Cardiac muscle cell (in vitro differentiated cells and primary cell): Measurements from ENCODE around the gene PRR20E. TPM values are rescaled to one million over a fixed set of nuclear protein-coding genes. Genes with fewer than 3 reads are reported as not detected.
"Not testable (repeated sequence)": the region's sequence is repeated elsewhere in the genome, so short reads cannot be mapped to it uniquely, and the experiment has no call there.

ENCODE experiments used
- DNase-seq, 2 donors: peaks; one replicate each; pipeline versions ENCODE4 v3.0.0 to v3.0.0-alpha.2; 2010 to 2017; ENCODE audit warnings: low read depth in 1 of 2, low spot score in 1 of 2
- H3K27ac ChIP-seq: fragments of 200-600 bp; sonication (generic); 2 replicates; pipeline ENCODE4 v1.5.1; 2016
- H3K27me3 ChIP-seq: fragments of 200-600 bp; sonication (generic); 2 replicates; pipeline ENCODE4 v1.6.0; 2016; ENCODE audit warnings: control low read depth
- H3K36me3 ChIP-seq: fragments of 200-600 bp; sonication (generic); 2 replicates; pipeline ENCODE4 v1.5.1; 2016; ENCODE audit warnings: control low read depth
- H3K4me1 ChIP-seq: fragments of 200-600 bp; sonication (generic); 2 replicates; pipeline ENCODE4 v1.8.1; 2017; ENCODE audit warnings: low read depth, mild to moderate bottlenecking, mixed run types
- H3K4me3 ChIP-seq: fragments of 200-600 bp; sonication (generic); 2 replicates; pipeline ENCODE4 v1.5.1; 2016; ENCODE audit warnings: mild to moderate bottlenecking
- H3K9me3 ChIP-seq: fragments of 200-600 bp; sonication (generic); 2 replicates; pipeline ENCODE4 v1.5.1; 2017; ENCODE audit warnings: low read depth, mild to moderate bottlenecking, control low read depth
- polyA plus RNA-seq: library from polyadenylated mRNA; unstranded; fragments of >200 nt; fragmentation: Nextera tagmentation; extraction: Ambion mirVana; gene quantifications from 2 replicates; pipeline ENCODE4 v1.2.1, GENCODE V29; 2016
- total RNA-seq: library from RNA; depleted of rRNA; stranded (reverse); fragments of >200 nt; gene quantifications from 2 replicates; pipeline ENCODE4 v1.2.3, GENCODE V29; 2016
- TF ChIP-seq, protein P1 (sequence below): IDR thresholded peaks from 2 replicates; pipeline ENCODE4 v1.5.1; 2012; ENCODE audit warnings: low read depth, mild to moderate bottlenecking, low read length

PRR20E gene
- total RNA-seq (not detected in 2 replicates), polyA plus RNA-seq (not detected in 2 replicates)

DNA sequence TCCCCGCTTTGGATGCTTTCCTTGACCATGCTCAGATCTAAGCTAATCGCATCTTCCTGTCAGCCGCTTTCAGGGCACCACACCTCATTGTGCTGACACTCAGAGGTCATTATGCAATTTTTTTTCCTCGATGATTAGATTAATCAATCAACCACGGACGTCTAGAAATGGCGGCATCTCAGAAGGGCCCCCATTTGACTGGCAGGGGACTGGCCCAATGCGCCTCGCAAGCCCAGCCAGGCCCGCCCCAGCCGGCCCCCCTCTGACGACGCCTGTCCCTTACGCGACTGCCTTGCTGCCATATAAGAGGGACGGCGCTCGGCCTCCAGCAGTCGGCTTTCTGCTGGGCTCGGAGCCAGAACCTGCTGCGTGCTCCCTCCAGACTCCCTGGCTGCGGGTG lies at the start of gene PRR20E:
Gene PRR20E, plus strand, starts transcription at position 301 of the 400 bp plus-strand sequence. CDS start 387 bp downstream, outside the sequence.
- not testable (repeated sequence) for DNase-seq

DNA sequence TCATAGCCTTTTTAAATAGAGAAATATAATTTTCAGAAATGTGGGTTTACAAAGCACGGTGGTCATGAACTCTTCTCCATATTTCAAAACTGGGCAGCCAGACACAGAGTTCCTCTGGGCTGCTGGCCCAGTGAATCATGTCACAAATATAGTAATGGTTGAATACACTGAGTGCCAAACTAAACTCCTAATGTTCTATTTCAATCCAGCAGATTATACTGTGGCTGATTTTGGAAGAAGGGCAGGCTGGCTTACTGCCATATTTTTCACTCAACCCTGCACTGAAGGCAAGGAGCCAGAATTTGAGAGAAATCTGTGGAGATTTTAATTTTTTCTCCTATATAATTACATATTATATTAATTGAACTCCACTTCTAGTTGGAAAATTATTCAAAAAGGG lies 43.3 kb upstream of the PRR20E start:
- Histone ChIP-seq H3K4me1 (no peaks in the 10 kb centered on the region), H3K27me3 (no peaks in the 10 kb centered on the region), H3K9me3 (no peaks in the 10 kb centered on the region), H3K27ac (no peak overlapping the region), H3K36me3 (no peaks in the 10 kb centered on the region), H3K4me3 (no peak overlapping the region)
- peak in 1 of 2 donors; percentile 3 for DNase-seq
- TF ChIP-seq, protein P1, sequence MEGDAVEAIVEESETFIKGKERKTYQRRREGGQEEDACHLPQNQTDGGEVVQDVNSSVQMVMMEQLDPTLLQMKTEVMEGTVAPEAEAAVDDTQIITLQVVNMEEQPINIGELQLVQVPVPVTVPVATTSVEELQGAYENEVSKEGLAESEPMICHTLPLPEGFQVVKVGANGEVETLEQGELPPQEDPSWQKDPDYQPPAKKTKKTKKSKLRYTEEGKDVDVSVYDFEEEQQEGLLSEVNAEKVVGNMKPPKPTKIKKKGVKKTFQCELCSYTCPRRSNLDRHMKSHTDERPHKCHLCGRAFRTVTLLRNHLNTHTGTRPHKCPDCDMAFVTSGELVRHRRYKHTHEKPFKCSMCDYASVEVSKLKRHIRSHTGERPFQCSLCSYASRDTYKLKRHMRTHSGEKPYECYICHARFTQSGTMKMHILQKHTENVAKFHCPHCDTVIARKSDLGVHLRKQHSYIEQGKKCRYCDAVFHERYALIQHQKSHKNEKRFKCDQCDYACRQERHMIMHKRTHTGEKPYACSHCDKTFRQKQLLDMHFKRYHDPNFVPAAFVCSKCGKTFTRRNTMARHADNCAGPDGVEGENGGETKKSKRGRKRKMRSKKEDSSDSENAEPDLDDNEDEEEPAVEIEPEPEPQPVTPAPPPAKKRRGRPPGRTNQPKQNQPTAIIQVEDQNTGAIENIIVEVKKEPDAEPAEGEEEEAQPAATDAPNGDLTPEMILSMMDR, result no peak

More for the DNA sequence above, at the start of gene PRR20E:
- not testable (repeated sequence) for H3K27me3 ChIP-seq, H3K4me1 ChIP-seq, H3K9me3 ChIP-seq, H3K27ac ChIP-seq, H3K36me3 ChIP-seq, H3K4me3 ChIP-seq

- no peaks in the 10 kb centered on the region for H3K36me3 ChIP-seq
- TF ChIP-seq, protein P1, result no peak
- no peaks in the 10 kb centered on the region for H3K4me1 ChIP-seq
- no peaks in the 10 kb centered on the region for H3K9me3 ChIP-seq
- no peaks in the 10 kb centered on the region for H3K27me3 ChIP-seq
- DNase-seq, result no peak
- no peak overlapping the region for H3K4me3 ChIP-seq
- H3K27ac ChIP-seq, result no peak overlapping the region
Observed at GRCh38 chr13:57128909-57129308, 38.1 kb upstream of the PRR20E start.

DNA sequence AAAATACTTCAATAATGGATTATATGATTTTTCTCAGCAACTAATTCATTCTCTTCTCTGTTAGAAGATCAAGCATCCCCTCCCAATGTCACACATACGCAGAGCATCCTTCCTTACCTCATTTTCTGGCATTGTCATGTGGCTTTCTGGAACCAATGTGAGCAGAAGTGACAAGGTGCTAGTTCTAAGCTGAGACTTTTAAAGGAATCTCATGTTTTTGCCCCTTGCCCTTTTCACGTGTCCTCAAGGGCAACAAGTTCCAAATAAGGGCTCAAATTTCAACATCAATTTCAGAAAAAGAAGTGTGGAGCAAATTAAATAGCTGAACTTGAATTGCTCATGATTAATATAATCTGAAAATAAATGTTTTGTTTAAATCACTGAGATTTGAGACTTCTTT lies 30.9 kb upstream of the PRR20E start:
- H3K9me3 ChIP-seq, result no peaks in the 10 kb centered on the region
- TF ChIP-seq, protein P1, result no peak
- no peak overlapping the region for H3K4me3 ChIP-seq
- no peaks in the 10 kb centered on the region for H3K27me3 ChIP-seq
- H3K4me1 ChIP-seq, result no peaks in the 10 kb centered on the region
- no peak overlapping the region for H3K27ac ChIP-seq
- H3K36me3 ChIP-seq, result no peaks in the 10 kb centered on the region
- DNase-seq, result no peak

DNA sequence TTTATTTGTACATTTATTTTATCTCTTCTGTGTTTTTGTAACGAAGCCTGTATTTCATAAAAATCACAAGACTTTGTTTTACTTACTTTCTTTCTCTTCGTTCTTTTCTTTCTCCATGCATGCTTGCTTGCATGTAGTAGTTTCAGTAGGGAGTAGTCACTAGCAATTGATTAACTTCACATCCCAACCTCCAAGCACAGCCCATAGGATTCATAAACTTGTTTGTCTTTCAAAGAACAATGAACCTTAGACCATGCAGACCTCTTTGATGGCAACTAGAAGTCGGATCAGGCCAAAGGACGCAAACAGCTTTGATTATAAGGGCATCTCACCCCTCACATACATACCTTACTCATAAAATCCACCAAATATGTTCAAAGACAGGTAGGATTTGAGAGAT lies 29.4 kb upstream of the PRR20E start:
- no peaks in the 10 kb centered on the region for H3K36me3 ChIP-seq
- H3K27me3 ChIP-seq, result no peaks in the 10 kb centered on the region
- H3K9me3 ChIP-seq, result no peaks in the 10 kb centered on the region
- TF ChIP-seq, protein P1, result no peak
- H3K27ac ChIP-seq, result no peak overlapping the region
- no peak for DNase-seq
- H3K4me1 ChIP-seq, result no peaks in the 10 kb centered on the region
- H3K4me3 ChIP-seq, result no peak overlapping the region

GRCh38 chr13:57138988-57139387 lies 28.0 kb upstream of the PRR20E start:
- Histone ChIP-seq H3K9me3 (no peaks in the 10 kb centered on the region), H3K4me1 (no peaks in the 10 kb centered on the region), H3K4me3 (no peak overlapping the region), H3K27me3 (no peaks in the 10 kb centered on the region), H3K27ac (no peak overlapping the region), H3K36me3 (no peaks in the 10 kb centered on the region)
- TF ChIP-seq, protein P1, result no peak
- DNase-seq, result no peak

GRCh38 chr13:57139781-57140180 lies 27.2 kb upstream of the PRR20E start:
- not testable (repeated sequence) for DNase-seq, H3K27ac ChIP-seq, H3K4me1 ChIP-seq, H3K36me3 ChIP-seq, H3K9me3 ChIP-seq, H3K4me3 ChIP-seq, H3K27me3 ChIP-seq

- H3K27ac ChIP-seq, H3K4me3 ChIP-seq, H3K36me3 ChIP-seq, H3K27me3 ChIP-seq, H3K4me1 ChIP-seq, H3K9me3 ChIP-seq, DNase-seq: not testable (repeated sequence)
Observed at GRCh38 chr13:57140235-57140968, 26.6 kb upstream of the PRR20E start, which contains the start of gene PRR20A. PRR20A (plus strand) TSS chr13:57140918; CDS start chr13:57141305, 387 bp downstream.

DNA sequence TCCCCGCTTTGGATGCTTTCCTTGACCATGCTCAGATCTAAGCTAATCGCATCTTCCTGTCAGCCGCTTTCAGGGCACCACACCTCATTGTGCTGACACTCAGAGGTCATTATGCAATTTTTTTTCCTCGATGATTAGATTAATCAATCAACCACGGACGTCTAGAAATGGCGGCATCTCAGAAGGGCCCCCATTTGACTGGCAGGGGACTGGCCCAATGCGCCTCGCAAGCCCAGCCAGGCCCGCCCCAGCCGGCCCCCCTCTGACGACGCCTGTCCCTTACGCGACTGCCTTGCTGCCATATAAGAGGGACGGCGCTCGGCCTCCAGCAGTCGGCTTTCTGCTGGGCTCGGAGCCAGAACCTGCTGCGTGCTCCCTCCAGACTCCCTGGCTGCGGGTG lies 19.8 kb upstream of the PRR20E start, which contains the start of gene PRR20B:
Gene PRR20B, plus strand, starts transcription at position 301 of the 400 bp plus-strand sequence. CDS start 387 bp downstream, outside the sequence.
- not testable (repeated sequence) for H3K9me3 ChIP-seq, DNase-seq, H3K4me1 ChIP-seq, H3K27ac ChIP-seq, H3K4me3 ChIP-seq, H3K27me3 ChIP-seq, H3K36me3 ChIP-seq
